HT1080 (cell line): ENCODE data around the gene FBL. TPM values are rescaled to one million over a fixed set of nuclear protein-coding genes. Genes with fewer than 3 reads are reported as not detected.
A peak's percentile ranks its signal among the peaks of the same experiment; 100 is the strongest.
"Not testable (repeated sequence)": the region's sequence is repeated elsewhere in the genome, so short reads cannot be mapped to it uniquely, and the experiment has no call there.

Source experiments
- DNase-seq: peaks from one replicate; pipeline ENCODE4 v3.0.0-alpha.2; 2015; ENCODE audit warnings: low read depth
- total RNA-seq: library from RNA; depleted of rRNA; stranded (reverse); fragments of >200 nt; shearing (Covaris generic); gene quantifications from 2 replicates; pipeline ENCODE4 v1.2.3, GENCODE V29; 2014

FBL gene
- total RNA-seq, 1 experiment from 2014 or later: 384 TPM

DNA sequence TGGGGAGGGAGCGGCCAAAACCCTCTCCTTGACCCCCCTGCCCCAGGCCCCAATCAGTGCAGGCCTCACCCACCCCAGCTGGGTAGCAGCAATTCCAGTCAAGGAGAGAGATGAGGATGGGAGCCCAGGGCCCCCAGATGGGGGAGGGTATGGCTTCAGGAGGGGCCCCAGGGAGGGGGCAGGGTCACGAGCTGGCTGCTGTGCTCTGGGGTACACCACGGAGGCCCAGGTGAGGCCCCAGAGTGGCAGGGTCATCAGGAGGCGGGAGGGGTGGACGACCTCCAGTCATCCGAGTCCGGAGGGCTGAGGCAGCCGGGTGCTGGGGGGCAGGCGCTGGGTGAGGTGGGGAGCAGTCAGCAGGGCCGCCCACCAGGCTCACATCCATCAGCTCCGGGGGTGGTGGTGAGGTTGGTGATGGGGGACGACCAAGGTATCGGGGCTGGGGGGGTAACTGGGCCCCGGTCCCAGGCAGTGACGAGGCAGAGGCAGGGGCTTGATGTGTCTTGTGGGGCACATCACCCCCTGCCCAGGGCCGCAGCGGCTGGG lies 20.6 kb downstream of the FBL start:
- DNase-seq: no peak

DNA sequence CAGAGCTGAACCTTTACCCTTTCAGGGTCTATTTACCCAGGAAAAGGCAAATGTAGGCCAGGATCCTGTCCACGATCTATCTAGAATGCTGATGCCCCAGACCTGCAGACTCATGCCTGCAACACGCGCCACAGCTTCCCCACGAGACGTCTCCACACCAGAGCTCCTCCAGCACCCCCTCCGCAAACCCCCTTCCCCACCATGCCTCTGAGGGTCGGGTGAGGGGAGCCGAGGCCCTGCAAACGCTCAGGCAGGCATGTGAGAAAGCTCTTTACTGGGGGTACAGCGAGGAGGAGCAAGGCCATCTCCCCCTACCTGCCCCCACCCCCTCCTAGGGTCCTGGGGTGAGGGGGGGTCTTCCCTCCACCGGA lies 21.1 kb downstream of the FBL start:
- no peak for DNase-seq

DNA sequence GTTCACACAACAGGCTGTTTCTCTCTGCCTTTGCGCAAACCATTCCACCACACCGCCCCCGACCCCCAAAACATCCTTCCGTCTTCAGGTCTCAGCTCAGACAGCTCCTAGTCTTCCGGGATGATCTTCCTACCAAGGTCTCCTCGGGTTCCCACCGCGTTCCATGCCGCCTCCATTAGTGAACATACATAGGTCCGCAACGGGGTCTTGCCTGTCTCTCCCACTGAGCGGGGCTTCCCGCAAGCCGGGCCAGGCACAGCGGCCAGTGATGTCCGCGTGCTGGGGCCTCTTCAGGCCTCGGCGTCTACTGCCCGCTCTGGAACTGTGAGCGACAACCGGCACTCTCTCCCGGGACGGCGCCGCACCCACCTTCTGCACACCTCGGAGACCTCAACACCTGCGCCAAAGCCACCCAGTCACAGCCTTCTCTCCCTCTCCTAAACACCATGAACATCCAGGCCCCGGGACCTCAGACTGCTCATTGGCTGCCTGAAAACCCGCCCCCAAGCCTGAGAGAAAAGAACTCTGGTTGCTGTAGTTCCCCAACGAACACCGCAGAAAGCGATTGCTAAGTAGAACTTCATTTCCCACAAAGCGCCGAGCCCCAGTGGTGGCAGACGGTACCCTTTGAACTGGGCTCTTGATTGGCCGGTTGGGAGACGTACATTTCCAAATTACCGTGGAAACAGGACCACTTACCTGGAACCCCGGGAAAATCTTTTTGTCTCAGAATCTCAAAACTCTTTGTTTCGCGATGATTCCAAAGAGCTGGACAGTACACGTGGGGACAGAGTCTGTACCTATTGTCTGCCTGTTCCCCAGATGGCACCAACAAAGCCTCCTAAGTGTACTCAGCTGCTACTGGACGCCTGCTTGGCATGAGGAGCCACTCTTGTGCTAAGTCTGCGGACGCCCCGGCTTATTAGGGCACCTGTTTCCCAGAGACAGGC lies 21.8 kb downstream of the FBL start:
- DNase-seq: no peak

DNA sequence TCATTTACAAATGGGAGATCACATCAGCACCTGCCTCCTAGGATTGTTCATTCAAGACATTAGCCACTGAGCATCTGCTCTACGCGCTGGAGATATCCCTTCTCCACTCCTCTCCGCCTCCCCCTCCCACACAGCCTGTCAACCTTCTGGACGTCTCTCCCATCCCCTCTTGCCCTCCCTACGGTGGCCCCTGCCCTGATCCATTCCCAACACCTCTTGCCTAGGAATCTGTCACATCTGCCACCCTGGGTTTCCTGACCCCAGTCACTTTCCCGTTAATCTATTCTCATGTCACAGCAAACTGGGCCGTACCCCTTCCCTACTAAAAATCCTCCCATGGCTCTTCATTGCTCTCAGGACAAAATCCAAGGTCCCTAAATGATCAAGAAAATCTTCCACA lies 22.5 kb downstream of the FBL start:
- no peak for DNase-seq

DNA sequence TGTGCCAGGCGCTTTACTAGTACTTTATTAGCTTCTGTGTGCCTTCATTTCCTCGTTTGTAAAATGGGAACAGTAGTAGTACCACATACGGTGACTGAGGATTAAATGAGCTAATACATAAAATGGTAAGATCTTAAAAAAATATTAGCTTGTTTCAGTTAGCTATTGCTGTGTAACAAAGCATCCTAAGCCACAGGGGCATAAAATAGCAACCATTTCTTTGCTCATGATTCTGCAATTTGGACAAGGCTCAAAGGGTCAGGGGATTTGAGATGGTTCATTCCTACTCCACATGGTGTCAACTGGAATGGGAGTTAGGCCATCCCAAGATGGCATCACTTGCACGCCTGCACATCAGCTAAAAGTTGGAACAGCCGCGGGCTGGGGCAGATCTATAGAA lies 25.5 kb downstream of the FBL start:
- no peak for DNase-seq

DNA sequence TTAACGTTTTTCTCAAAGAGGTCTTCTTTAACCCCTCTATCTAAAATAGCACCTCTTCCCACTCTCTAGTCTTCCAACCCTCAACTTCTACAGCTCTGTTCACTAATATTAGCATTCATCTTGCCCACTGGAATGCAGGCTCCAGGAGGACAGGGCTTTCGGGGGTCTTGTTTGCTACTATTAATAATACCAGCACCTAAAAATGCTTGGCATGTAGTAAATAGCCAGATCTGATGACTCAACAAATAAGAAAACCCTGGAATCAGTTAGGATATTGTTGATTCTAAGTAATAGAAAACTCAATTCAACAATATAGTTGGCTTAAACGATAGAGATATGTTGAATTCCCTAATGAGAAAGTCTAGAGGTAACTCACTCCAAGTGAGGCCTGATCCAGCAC lies 26.4 kb downstream of the FBL start:
- no peak for DNase-seq

DNA sequence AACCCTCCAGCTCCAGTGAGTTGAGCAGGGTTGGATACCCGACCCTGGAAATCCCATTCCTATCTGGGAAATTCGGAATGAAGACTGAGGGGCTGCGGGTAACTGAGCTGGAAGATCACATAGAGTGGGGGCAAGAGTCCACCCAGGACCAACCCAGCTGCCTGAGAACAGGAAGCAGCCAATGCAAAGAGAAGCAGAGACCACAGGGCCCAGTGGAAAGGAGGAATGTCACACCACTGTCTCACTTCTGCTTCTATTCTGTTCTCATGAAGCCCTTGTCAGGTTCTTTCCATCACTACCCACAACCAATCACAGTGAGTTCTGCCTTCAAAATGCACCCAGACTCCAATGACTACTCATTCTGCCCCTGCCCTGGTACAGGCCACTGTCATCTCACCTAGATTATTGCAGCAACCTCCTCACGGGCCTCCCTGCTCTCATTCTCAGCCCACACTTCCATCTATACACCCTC lies 27.5 kb downstream of the FBL start:
- DNase-seq: no peak

DNA sequence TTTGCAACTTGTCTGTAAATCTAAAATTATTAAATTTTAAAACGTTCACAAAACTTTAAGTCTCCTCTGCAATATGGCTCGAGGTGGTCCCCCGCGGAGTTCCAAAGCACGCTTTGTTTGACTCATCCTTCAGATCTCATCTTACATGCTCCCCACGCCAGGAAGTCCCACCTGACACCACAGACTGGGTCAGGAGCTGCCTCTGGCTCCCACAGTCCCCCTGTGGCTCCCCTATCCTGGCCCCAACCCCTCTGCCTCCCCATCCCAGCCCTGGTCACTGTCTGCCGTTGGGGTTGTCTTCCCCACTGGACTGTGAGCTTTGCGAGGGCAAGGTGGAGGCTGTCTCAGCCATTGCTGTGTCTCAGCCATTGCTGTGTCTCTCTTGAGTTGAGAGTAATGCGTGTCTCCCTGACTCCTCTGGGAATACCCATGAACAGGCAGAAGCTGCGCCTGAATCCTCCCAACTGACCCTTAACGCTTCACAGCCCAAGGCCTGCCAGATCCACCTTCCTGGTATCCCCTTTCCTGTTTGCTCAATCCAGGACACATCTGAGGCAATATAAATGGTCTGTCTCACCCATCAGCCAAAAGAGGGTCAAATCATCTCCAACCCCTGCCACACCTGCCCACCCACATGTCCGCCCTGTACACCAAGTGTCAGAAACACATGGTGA lies 28.2 kb downstream of the FBL start:
- DNase-seq: no peak

DNA sequence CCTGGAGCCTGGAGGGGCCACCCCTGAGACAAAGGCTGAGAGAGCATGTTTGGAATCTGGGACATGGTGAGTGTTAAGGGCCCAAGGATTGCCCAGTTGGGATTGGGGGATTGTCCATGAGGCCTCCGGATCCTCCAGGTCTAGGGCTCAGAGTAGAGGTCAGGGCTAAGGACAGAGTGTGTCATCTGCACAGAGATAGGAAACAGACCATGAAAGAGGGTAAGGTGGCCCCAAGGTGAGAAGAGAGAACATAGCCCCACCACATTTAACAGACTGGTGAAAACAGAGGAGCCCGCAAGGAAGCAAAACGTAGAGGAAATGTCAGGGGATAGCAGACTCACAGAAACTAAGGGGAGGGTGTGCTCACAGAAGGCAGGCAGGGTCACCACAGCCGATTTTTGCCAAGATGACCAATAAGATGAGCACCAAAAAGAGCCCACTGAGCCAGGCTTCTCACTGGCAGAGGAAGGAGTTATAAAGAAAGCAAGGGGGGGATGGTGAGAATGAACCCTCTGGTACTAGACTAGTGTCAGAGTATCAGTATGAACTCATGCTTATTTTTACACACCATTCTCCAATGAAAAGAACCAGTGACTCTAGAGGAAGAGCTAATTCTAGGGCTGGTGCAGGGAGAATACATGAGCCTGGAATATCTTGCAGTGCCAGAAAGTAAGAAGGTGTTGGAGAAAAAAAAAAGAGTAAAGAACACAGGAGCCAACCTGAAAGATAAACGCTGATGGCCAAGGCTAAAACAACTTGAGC lies 29.7 kb downstream of the FBL start:
- no peak for DNase-seq

DNA sequence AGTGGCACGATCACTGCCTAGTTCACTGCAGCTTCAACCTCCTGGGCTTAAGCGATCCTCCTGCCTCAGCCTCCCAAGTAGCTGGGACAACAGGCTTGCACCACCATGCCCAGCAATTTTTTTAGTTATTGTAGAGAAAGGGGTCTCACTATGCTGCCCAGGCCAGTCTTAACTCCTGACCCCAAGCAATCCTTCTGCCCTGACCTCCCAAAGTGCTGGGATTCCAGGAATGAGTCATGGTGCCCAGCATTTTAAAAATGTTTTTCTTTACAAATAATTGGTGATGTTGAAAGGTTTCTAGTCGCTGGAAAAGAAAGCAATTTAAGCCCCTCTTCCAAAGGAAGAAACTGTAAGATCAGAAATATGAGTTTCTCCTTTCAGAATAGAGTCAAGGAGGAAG lies 31.6 kb downstream of the FBL start:
- DNase-seq: no peak

DNA sequence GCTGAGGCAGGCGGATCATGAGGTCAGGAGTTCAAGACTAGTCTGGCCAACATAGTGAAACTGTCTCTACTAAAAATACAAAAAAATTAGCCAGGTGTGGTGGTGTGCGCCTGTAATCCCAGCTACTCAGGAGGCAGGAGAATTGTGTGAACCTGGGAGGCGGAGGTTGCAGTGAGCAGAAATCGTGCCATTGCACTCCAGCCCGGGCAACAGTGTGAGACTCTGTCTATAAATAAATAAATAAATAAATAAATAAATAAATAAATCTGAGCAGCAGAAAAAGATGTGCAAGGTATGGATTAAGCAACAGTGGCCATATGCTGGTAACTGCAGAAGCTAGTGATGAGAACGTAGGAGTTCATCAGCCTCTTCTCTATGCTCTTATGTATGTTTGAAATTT lies 32.1 kb downstream of the FBL start:
- not testable (repeated sequence) for DNase-seq

DNA sequence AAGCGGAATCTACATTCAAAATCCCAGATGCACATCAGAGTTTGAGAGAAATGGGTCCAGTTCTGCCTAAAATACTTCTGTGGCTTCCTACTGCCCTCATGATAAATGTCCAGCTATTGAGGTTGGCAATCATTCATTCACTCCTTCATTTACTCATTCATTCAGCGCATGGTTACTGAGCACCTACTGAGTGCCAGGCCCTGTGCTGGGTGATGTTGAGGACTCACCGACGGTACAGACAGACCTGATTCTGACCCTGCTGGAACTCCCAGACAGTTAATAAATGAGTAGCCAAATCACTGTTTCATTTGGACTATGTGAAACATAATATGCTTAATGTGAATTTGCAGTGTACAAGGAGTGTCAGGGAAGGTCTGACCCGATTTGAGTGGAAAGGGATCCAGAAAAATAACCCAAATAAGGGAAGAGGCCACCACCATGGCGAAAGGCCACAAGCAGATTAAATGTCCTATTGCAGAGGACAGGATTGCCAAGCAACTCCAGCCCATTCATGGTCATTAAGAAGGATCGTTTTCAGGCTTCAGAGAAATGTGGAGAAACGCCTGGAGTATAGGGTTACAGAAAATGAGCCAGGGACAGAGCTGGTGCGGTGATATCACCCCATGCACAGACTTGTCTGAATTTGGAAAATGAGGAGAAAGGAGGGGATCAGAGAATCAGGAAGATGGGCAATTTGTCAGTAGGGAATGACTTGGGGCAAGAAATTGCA lies 32.8 kb downstream of the FBL start:
- DNase-seq: no peak

DNA sequence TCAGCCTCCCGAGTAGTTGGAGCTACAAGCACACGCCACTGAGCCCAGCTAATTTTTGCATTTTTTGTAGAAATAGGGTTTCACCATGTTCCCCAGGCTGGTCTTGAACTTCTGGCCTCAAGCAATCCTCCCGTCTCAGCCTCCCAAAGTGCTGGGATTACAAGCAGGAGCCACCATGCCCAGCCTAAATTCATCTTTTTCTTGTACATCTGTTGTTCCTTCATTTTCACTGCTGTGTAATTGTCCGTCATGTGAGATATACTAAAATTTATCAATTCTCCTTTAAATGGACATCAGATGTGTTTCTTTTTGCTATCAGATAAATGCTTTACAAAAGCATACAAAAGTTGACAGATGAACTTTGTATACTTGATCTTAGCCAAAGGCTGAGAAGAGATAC lies 35.1 kb downstream of the FBL start:
- no peak for DNase-seq

DNA sequence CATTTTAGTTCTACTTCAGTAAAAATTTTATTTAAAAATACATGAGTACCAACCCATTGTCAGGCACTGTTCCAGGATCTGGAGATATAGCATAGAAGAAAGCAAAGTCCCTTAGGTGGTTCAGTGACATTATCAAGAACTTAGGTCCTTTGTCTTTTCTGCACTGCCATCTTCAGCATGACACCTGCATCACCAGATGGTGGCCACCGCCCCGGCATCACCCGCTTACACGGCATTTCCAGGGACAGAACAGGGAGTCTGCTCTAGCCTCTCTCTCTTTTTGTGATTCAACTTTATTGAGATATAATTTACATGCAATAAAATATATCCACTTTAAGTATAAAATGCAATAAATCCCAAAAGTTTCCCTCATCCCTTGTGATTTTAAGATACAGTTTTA lies 35.8 kb downstream of the FBL start:
- DNase-seq: no peak

DNA sequence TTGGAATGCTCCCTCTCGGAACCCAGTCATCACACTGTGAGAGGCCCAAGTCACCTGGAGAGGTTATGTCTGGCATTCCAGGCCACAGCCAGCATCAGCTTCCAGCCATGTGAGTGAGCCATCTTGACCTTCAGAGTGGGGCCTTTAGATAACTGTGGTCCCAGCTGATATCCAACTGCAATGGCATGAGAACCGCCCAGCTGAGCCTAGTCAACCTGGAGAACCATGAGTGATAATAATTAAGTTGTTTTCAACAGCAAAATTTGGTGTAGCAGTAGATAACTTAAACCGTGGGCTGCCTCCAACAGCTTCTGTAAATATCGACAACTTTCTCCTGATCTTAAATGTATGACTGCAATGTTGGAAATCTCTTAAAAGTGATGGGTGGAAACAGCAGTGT lies 36.8 kb downstream of the FBL start:
- DNase-seq: no peak

DNA sequence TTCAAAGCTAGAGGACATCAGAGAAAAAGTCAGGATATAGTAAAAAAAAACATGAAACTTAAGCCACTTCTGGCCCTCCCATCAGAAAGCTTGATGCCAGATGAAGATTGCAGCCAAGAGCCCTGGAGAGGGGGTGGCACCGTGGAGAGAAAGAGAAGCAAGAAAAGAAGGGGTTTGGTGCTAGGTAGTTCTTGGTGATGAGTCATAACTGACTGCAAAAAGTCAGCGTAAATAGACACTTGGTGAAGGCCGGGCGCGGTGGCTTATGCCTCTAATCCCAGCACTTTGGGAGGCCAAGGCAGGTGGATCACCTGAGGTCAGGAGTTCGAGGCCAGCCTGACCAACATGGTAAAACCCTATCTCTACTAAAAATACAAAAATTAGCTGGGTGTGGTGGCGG lies 37.5 kb downstream of the FBL start:
- DNase-seq: peak; percentile 21

DNA sequence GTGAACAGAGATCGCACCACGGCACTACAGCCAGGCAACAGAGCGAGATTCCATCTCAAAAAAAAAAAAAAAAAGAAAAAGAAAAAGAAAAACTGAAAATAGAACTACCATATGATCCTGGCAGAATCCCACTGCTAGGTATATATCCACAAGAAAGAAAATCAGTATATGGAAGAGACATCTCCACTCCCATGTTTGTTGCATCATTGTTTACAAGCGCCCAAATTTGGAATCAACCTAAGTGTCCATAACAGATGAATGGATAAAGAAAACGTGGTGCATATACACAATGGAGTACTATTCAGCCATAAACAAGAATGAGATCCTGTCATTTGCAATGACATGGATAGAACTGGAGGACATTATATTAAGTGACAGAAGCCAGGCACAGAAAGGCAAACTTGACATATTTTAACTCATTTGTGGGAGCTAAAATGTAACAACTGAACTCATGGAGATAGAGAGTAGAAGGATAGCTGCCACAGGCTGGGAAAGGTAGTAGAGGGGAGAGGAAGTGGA lies 38.3 kb downstream of the FBL start:
- DNase-seq: no peak

DNA sequence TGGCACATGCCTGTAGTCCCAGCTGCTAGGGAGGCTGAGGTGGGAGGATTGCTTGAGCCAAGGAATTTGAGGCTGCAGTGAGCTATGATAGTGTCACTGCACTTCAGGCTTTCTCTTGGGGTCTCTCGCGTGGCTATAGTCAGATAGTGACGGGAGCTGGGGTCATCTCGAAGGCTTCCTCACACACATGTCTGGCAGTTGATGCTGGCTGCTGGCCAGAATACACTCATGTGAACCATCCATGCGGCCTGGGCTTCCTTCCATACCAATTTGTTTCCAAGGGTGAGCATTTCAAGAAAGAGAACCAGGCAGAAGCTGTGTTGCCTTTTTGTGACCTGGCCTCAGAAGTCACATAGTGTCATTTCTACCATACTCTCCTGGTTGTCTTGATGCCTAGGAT lies 41.1 kb downstream of the FBL start:
- peak; percentile 6 for DNase-seq

DNA sequence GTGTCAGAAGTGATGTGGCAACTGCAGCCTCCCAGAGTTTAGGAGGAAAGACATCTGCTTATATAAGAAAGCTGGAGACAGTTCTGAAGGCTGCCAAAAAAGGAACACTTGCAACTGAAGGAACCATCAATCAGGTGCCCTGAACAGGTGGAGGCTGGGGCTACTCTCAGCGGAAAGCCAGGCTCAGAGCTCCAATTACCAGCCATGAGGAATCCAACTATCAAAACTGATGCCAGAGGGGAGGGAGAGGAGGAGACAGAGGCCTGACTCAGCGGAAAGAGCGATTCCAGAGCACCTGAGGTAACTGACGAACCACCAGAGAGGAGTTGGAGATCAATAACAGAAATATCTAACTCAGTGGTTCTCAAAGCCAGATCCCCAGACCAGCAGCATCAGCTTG lies 43.2 kb downstream of the FBL start:
- no peak for DNase-seq

DNA sequence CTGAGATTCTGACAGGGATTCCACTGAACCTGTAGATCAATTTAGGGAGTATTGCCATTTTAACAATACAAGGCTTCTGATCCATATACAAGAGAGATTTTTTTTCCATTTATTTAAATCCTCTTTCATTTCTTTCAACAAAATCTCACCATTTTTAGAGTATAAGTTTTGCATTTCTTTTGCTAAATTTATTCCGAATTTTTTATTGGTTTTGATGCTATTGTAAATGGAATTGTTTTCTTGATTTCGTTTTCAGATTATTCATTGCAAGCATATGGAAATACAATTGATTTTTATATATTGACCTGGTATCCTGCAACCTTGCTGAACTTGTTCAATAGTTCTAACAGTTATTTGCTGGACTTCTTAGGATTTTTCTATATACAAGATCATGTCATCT lies 49.1 kb downstream of the FBL start:
- no peak for DNase-seq

DNA sequence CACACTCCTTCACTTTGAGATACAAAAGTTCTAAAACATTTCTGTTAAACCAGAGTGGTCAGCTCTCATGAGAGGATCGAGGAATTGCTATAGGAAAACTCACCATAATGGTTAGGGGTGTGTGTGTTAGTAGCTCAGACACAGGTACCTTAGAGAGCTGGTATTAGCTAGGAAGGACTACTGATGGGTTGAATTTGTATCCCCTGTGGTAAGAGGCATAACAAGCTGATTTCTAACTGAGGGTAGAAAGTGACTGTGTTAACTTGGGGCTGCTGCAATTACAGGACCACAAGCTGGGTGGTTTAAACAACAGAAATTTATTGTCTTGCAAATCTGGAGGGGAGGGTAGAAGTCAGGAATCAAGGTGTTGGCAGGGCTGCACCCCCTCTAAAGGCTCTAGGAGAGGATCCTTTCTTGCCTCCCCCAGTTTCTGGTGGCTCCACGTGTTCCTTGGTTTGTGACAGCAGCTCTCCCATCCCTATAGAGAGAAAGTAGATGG lies 50.1 kb downstream of the FBL start:
- DNase-seq: peak; percentile 17
